Hepatocyte (in vitro differentiated cells): ENCODE measurements around the gene ASB16. TPM values are rescaled to one million over a fixed set of nuclear protein-coding genes. Genes with fewer than 3 reads are reported as not detected.
A peak's percentile ranks its signal among the peaks of the same experiment; 100 is the strongest.

Experiments used
- DNase-seq: peaks from one replicate; pipeline ENCODE4 v3.0.0-alpha.2; 2016; ENCODE audit warnings: low spot score
- H2AFZ ChIP-seq: fragments of 200-600 bp; sonication (generic); 2 replicates; pipeline ENCODE4 v1.6.0; 2016; ENCODE audit warnings: antibody characterized with exemption, mild to moderate bottlenecking
- H3K27ac ChIP-seq: fragments of 200-600 bp; sonication (generic); 2 replicates; pipeline ENCODE4 v1.5.1; 2016; ENCODE audit warnings: mild to moderate bottlenecking
- H3K27me3 ChIP-seq: fragments of 200-600 bp; sonication (generic); 2 replicates; pipeline ENCODE4 v1.6.1; 2016
- H3K36me3 ChIP-seq: fragments of 200-600 bp; sonication (generic); replicated peaks from 2 replicates; pipeline ENCODE4 v1.5.1; 2016; ENCODE audit warnings: low read depth; ENCODE audit not compliant: insufficient read depth
- H3K4me1 ChIP-seq: fragments of 200-600 bp; sonication (generic); 2 replicates; pipeline ENCODE4 v1.5.1; 2016; ENCODE audit warnings: mild to moderate bottlenecking, moderate library complexity; ENCODE audit not compliant: insufficient read depth
- H3K4me2 ChIP-seq: fragments of 200-600 bp; sonication (generic); 2 replicates; pipeline ENCODE4 v1.6.0; 2016
- H3K4me3 ChIP-seq: fragments of 200-600 bp; sonication (generic); 2 replicates; pipeline ENCODE4 v1.5.1; 2016; ENCODE audit warnings: mild to moderate bottlenecking
- H3K79me2 ChIP-seq: fragments of 200-600 bp; sonication (generic); 2 replicates; pipeline ENCODE4 v1.6.0; 2017; ENCODE audit warnings: mild to moderate bottlenecking
- H3K9me2 ChIP-seq: fragments of 200-600 bp; sonication (generic); replicated peaks from 2 replicates; pipeline ENCODE4 v1.6.0; 2017; ENCODE audit warnings: mild to moderate bottlenecking; ENCODE audit not compliant: insufficient read depth
- H3K9me3 ChIP-seq: fragments of 200-600 bp; sonication (generic); 2 replicates; pipeline ENCODE4 v1.5.1; 2016; ENCODE audit warnings: low read depth, mild to moderate bottlenecking
- H4K20me1 ChIP-seq: fragments of 200-600 bp; sonication (generic); 2 replicates; pipeline ENCODE4 v1.6.0; 2016; ENCODE audit warnings: mild to moderate bottlenecking; ENCODE audit not compliant: insufficient read depth, poor library complexity, severe bottlenecking
- CTCF ChIP-seq: fragments of 200-600 bp; sonication (generic); IDR thresholded peaks from 2 replicates; pipeline ENCODE4 v1.5.1; 2016; ENCODE audit warnings: antibody characterized with exemption, mild to moderate bottlenecking; ENCODE audit not compliant: poor library complexity
- EZH2 ChIP-seq: fragments of 200-600 bp; sonication (generic); IDR thresholded peaks from 2 replicates; pipeline ENCODE4 v1.6.1; 2016; ENCODE audit warnings: antibody characterized with exemption, mild to moderate bottlenecking, borderline replicate concordance
- EZH2phosphoT487 ChIP-seq: fragments of 200-600 bp; sonication (generic); IDR thresholded peaks from one replicate; pipeline ENCODE4 v1.6.1; 2018; ENCODE audit warnings: antibody characterized with exemption, mild to moderate bottlenecking, low read depth, moderate library complexity; ENCODE audit not compliant: unreplicated experiment, severe bottlenecking
- WGBS: methylation state at CpG from one replicate; pipeline ENCODE4 v1.1.6; 2016; ENCODE audit warnings: low lambda C conversion rate; ENCODE audit errors: missing lambda C conversion rate; 5-methylcytosine and 5-hydroxymethylcytosine counted together
- polyA plus RNA-seq: library from polyadenylated mRNA; unstranded; fragments of >200 nt; fragmentation: Nextera tagmentation; extraction: Ambion mirVana; gene quantifications from 2 replicates; pipeline ENCODE4 v1.2.1, GENCODE V29; 2016
- total RNA-seq: library from RNA; depleted of rRNA; stranded (reverse); fragments of >200 nt; gene quantifications from 2 replicates; pipeline ENCODE4 v1.2.3, GENCODE V29; 2014

Gene ASB16
- total and polyA plus RNA-seq, 2 experiments from 2014 or later = 0.23 to 0.71 TPM

- Histone ChIP-seq H3K4me3 (no peak overlapping the region), H3K9me3 (no peaks in the 10 kb centered on the region), H3K27ac (no peak overlapping the region), H3K27me3 (no peaks in the 10 kb centered on the region), H4K20me1 (no peaks in the 10 kb centered on the region), H2AFZ (no peak overlapping the region), H3K4me2 (no peak overlapping the region), H3K36me3 (no peaks in the 10 kb centered on the region), H3K9me2 (no peaks in the 10 kb centered on the region), H3K79me2 (no peaks in the 10 kb centered on the region), H3K4me1 (no peaks in the 10 kb centered on the region)
- no peak for DNase-seq
- no peak for TF ChIP-seq CTCF
- no peak for TF ChIP-seq EZH2
- TF ChIP-seq EZH2phosphoT487 = no peak
- WGBS = 100% methylated on average over 1 of the region's 1 CpG
These were observed 6.0 kb upstream of the ASB16 start for GRCh38 chr17:44164476-44164875.

- Histone ChIP-seq H3K36me3 (no peaks in the 10 kb centered on the region), H3K4me3 (no peak overlapping the region), H3K79me2 (no peaks in the 10 kb centered on the region), H3K9me3 (no peaks in the 10 kb centered on the region), H3K4me2 (no peak overlapping the region), H2AFZ (no peak overlapping the region), H3K27me3 (no peaks in the 10 kb centered on the region), H4K20me1 (no peaks in the 10 kb centered on the region), H3K27ac (no peak overlapping the region), H3K9me2 (no peaks in the 10 kb centered on the region), H3K4me1 (peaks cover 14% of the 10 kb centered on the region)
- DNase-seq = no peak
- no peak for TF ChIP-seq EZH2phosphoT487
- no peak for TF ChIP-seq EZH2
- no peak for TF ChIP-seq CTCF
- WGBS = 90% methylated on average over 7 of the region's 7 CpGs
These were observed 3.2 kb upstream of the ASB16 start for GRCh38 chr17:44167181-44167861.

GRCh38 chr17:44170135-44170498 is 387 bp upstream of the ASB16 start:
- Histone ChIP-seq H2AFZ (no peak overlapping the region), H3K27me3 (no peaks in the 10 kb centered on the region), H3K36me3 (no peaks in the 10 kb centered on the region), H3K9me3 (no peaks in the 10 kb centered on the region), H3K27ac (peak overlapping the region; percentile 42), H3K4me1 (peaks cover 14% of the 10 kb centered on the region), H3K9me2 (no peaks in the 10 kb centered on the region), H3K4me3 (no peak overlapping the region), H4K20me1 (no peaks in the 10 kb centered on the region), H3K79me2 (no peaks in the 10 kb centered on the region), H3K4me2 (peak overlapping the region; percentile 59)
- 69% methylated on average over 5 of the region's 5 CpGs for WGBS
- no peak for TF ChIP-seq EZH2
- TF ChIP-seq EZH2phosphoT487 = no peak
- no peak for TF ChIP-seq CTCF
- DNase-seq = no peak
